Vagina (tissue), 2 donors: ENCODE measurements around the gene NIPA2. TPM values are rescaled to one million over a fixed set of nuclear protein-coding genes. Genes with fewer than 3 reads are reported as not detected.

ENCODE experiments used
- DNase-seq, 2 donors: peaks; one replicate each; pipeline ENCODE4 v3.0.0-alpha.2; 2017; ENCODE audit errors: extremely low spot score in 2 of 2
- H3K27ac ChIP-seq: fragments of 200-600 bp; sonication (generic); one replicate; pipeline ENCODE4 v1.5.1; 2019
- H3K27me3 ChIP-seq: fragments of 200-600 bp; sonication (generic); one replicate; pipeline ENCODE4 v1.5.1; 2019
- H3K36me3 ChIP-seq, 2 donors: fragments of 200-600 bp; sonication (generic); one replicate each; pipeline ENCODE4 v1.5.1; 2017 to 2019
- H3K4me1 ChIP-seq: fragments of 200-600 bp; sonication (generic); one replicate; pipeline ENCODE4 v1.5.1; 2019
- H3K4me3 ChIP-seq, 2 donors: fragments of 200-600 bp; sonication (generic); 1 replicate in 1 of 2; 2 replicates in 1 of 2; pipeline ENCODE4 v1.5.1; 2016 to 2019
- H3K9me3 ChIP-seq: fragments of 200-600 bp; sonication (generic); one replicate; pipeline ENCODE4 v1.5.1; 2019
- POLR2A ChIP-seq, 2 donors: fragments of 450-650 bp; IDR thresholded peaks; one replicate each; pipeline ENCODE4 v1.6.1; 2017; ENCODE audit warnings: antibody characterized with exemption in 2 of 2, mild to moderate bottlenecking in 2 of 2, moderate library complexity in 2 of 2
- POLR2AphosphoS5 ChIP-seq, 2 donors: sonication (generic); formaldehyde crosslinking; IDR thresholded peaks; one replicate each; pipeline ENCODE4 v1.9.0; 2017; ENCODE audit warnings: antibody characterized with exemption in 2 of 2, mild to moderate bottlenecking in 2 of 2, low read depth in 1 of 2; ENCODE audit not compliant: insufficient read depth in 1 of 2
- intact Hi-C: fragments of 100-400 bp; cut with DNase I; formaldehyde crosslinking; loops from one replicate; pipeline ENCODE4 v1.15.1; 2023
- total RNA-seq: library from RNA; depleted of rRNA; stranded (reverse); fragments of >200 nt; gene quantifications from one replicate; pipeline ENCODE4 v1.2.3, GENCODE V29; 2016
- TF ChIP-seq, protein P1 (sequence below), 3 experiments: fragments of 450-650 bp in 2 of 3; fragments of 200-600 bp in 1 of 3; sonication (generic) in 1 of 3; IDR thresholded peaks; one replicate each; pipeline ENCODE4 v1.5.1; 2017 to 2019; ENCODE audit warnings: antibody characterized with exemption in 3 of 3, mild to moderate bottlenecking in 2 of 3, moderate library complexity in 2 of 3

The NIPA2 gene
- total RNA-seq, 1 donor from 2014 or later, result 23.1 TPM

DNA sequence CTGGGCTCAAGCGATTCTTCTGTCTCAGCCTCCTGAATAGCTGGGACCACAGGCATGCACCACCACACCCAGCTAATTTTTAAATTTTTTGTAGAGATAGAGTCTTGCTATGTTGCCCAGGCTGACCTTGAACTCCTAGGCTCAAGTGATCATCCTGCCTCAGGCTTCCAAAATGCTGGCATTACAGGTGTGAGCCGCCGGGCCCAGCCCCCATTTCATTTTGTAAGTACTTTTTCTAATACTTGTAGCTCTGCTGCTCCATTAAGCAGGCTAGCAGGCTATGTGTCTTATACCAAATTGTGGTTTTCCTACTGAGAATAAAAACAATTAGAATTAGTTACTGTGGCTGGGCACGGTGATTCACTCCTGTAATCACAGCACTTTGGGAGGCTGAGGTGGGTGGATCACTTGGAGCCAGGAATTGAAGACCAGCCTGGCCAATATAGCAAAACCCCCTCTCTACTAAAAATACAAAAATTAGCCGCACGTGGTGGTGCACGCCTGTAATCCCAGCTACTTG lies 29.6 kb upstream of the NIPA2 start:
- Histone ChIP-seq H3K36me3 (no peaks in the 10 kb centered on the region), H3K27me3 (no peaks in the 10 kb centered on the region), H3K4me3 (no peak overlapping the region), H3K27ac (no peak overlapping the region), H3K9me3 (no peaks in the 10 kb centered on the region), H3K4me1 (peaks cover 9% of the 10 kb centered on the region)
- TF ChIP-seq POLR2A (IDR thresholded peaks at IDR 0.05) (no peak), POLR2AphosphoS5 (IDR thresholded peaks at IDR 0.05; ENCODE audit: insufficient read depth in 1 of 2, low read depth in 1 of 2) (no peak)
- TF ChIP-seq, protein P1, sequence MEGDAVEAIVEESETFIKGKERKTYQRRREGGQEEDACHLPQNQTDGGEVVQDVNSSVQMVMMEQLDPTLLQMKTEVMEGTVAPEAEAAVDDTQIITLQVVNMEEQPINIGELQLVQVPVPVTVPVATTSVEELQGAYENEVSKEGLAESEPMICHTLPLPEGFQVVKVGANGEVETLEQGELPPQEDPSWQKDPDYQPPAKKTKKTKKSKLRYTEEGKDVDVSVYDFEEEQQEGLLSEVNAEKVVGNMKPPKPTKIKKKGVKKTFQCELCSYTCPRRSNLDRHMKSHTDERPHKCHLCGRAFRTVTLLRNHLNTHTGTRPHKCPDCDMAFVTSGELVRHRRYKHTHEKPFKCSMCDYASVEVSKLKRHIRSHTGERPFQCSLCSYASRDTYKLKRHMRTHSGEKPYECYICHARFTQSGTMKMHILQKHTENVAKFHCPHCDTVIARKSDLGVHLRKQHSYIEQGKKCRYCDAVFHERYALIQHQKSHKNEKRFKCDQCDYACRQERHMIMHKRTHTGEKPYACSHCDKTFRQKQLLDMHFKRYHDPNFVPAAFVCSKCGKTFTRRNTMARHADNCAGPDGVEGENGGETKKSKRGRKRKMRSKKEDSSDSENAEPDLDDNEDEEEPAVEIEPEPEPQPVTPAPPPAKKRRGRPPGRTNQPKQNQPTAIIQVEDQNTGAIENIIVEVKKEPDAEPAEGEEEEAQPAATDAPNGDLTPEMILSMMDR (IDR thresholded peaks at IDR 0.05), result no peak
- no peak for DNase-seq
- intact Hi-C loops, result no loop called here

DNA sequence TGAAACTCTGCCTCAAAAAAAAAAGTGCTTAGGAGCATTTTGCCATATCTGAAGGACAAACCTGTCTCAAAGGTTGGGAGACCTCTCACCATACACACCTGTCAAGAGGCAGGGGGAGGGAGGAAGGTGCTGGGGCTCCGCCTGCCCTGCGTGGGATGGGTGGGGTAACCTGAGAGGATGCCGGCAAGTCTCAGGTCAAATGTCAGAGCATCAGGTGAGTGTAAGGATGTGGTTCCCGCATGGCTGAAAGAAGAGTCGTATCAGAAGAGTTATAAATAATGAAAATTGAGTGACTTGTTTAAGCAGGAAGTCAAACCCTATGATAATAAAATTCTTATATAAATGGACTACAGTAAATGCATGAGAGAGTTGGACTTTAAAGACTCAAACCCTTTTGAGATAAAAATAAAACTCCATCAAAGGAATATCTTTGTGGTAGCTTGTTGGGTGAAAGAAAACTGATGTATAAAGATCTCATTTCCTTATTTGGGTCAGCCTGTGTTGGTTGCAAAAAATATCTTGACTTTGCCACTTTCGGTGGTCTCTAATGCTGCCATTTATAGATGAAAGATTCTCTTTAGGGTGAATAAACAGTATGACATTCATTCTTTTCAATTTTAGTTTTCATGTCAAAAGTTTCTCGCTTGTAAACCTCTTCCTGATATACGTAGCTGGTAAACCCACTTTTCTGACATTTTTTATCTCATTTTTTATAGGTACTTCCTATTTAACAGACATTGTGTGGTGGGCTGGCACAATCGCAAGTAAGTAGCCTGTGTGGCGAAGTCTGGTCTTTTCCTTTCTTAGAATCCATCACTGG lies 28.2 kb upstream of the NIPA2 start:
- Histone ChIP-seq H3K4me3 (no peak overlapping the region), H3K27ac (no peak overlapping the region), H3K27me3 (no peaks in the 10 kb centered on the region), H3K9me3 (no peaks in the 10 kb centered on the region), H3K4me1 (peaks cover 9% of the 10 kb centered on the region), H3K36me3 (no peaks in the 10 kb centered on the region)
- intact Hi-C loops, result no loop called here
- TF ChIP-seq POLR2A (IDR thresholded peaks at IDR 0.05) (no peak), POLR2AphosphoS5 (IDR thresholded peaks at IDR 0.05; ENCODE audit: insufficient read depth in 1 of 2, low read depth in 1 of 2) (no peak)
- TF ChIP-seq, protein P1 (IDR thresholded peaks at IDR 0.05), result no peak
- DNase-seq, result no peak

DNA sequence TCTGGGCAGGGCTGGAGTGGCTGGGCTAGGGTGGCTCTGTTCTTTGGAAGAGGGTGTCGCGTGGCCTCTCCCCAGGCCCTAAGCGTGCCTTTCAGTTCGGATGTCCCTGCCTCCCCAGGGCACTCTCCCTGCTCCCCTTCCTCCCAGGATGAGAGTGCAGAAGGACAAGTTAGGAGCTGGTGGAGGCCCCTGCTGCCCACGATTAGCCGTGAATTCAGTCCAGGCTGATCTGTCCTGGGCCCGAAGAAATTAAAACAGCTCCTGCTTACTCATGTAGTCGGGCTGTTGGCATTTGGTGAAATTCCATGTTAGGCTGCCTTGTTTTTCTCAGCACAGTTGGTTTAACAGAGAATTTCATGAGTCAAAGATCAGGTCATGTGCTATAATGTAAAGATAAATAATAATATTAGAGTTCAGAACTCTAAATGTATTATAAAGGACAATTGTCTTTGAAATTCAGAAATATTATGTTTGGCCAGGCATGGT lies 27.6 kb upstream of the NIPA2 start:
- intact Hi-C loops, result no loop called here
- no peak overlapping the region for H3K4me3 ChIP-seq
- no peak for DNase-seq
- H3K27ac ChIP-seq, result no peak overlapping the region
- no peaks in the 10 kb centered on the region for H3K9me3 ChIP-seq
- H3K27me3 ChIP-seq, result no peaks in the 10 kb centered on the region
- TF ChIP-seq, protein P1 (IDR thresholded peaks at IDR 0.05), result no peak
- no peak for TF ChIP-seq POLR2AphosphoS5 (IDR thresholded peaks at IDR 0.05; ENCODE audit: insufficient read depth in 1 of 2, low read depth in 1 of 2)
- TF ChIP-seq POLR2A (IDR thresholded peaks at IDR 0.05), result no peak
- H3K36me3 ChIP-seq, result no peaks in the 10 kb centered on the region
- peaks cover 9% of the 10 kb centered on the region for H3K4me1 ChIP-seq

DNA sequence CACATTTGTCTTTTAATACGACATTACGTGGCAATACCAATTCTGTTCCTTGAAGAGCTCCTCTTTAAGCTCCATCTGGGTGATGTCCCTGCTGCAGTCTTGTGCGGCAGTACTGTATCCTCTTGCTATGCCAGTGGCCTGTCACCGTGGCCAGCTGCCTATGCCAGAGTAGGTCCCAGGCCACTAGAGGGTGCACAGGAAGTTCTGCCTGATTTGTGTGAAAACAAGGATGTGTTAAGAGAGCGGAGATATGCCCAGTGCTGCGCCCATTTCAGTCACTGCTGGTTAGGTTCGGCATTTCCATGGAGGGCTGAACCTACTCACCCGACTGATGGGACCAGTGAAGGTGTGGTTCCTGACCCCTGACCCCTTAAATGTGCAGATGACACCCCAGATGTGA lies 26.8 kb upstream of the NIPA2 start:
- Histone ChIP-seq H3K27me3 (no peaks in the 10 kb centered on the region), H3K36me3 (no peaks in the 10 kb centered on the region), H3K27ac (no peak overlapping the region), H3K4me3 (no peak overlapping the region), H3K4me1 (peaks cover 3% of the 10 kb centered on the region), H3K9me3 (no peaks in the 10 kb centered on the region)
- no peak for DNase-seq
- TF ChIP-seq POLR2A (IDR thresholded peaks at IDR 0.05), result no peak
- TF ChIP-seq, protein P1 (IDR thresholded peaks at IDR 0.05), result no peak
- no peak for TF ChIP-seq POLR2AphosphoS5 (IDR thresholded peaks at IDR 0.05; ENCODE audit: insufficient read depth in 1 of 2, low read depth in 1 of 2)
- intact Hi-C loops, result no loop called here

DNA sequence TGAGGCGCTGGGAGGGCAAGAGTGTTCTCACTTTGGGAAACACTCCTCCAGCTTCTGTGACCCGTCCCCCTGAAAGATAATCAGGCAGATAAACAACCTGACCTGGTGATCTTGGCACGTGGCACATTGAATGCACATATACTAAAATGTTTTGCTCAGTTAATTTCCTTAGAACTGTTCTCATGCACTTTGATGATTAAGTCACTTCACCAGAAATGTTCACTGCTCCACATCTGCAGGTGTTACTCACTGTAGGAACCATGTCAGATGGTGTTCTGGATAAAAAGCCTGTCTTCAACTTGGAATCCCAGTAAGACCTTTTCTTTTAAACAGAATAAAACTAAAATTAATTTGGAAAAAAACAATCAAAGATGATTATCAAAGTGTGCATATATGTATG lies 24.6 kb upstream of the NIPA2 start:
- TF ChIP-seq POLR2AphosphoS5 (IDR thresholded peaks at IDR 0.05; ENCODE audit: insufficient read depth in 1 of 2, low read depth in 1 of 2), result no peak
- TF ChIP-seq POLR2A (IDR thresholded peaks at IDR 0.05), result no peak
- TF ChIP-seq, protein P1 (IDR thresholded peaks at IDR 0.05), result no peak
- Histone ChIP-seq H3K9me3 (no peaks in the 10 kb centered on the region), H3K27me3 (no peaks in the 10 kb centered on the region), H3K4me1 (no peaks in the 10 kb centered on the region), H3K27ac (no peak overlapping the region), H3K36me3 (no peaks in the 10 kb centered on the region), H3K4me3 (no peak overlapping the region)
- intact Hi-C loops, result no loop called here
- no peak for DNase-seq
